ENCODE data around the gene DDX1.
A peak's percentile ranks its signal among the peaks of the same experiment; 100 is the strongest.

Gene DDX1

DNA sequence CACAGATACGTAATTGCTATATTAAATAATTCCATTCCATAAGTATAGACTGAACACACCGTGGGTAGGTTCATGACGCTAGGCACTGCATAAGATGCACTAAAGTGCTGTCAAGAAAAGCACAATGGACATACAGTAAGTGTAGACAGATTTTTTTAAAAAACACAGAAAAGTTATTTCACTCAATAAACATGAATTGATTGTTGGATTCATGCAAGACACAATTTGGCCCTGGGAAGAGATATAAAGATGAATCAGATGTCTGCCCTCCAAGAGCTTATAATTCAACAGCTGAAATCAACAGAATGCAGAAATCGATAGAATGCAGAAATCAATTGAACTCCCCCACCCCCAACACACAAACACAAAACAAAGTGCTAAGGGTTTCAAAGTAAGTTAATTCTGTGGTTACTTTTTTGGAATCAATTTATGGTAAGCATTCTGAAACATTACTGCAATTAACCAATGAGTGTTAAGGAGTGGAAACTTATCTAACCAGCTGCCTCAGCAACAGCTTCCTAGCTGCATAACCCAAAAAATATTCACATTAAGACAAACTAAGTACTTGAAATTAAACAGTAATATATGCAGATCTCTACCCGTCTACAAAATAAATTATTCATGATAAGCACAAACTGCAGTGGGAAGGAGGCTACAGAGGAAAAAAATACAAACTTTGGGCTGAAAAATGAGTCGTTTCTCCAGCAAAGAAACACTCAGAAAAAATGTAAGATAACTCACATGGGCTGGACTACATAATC, 32.1 kb upstream of the DDX1 start:
- TF ChIP-seq CTCF (IDR thresholded peaks at IDR 0.05; ENCODE audit: borderline replicate concordance, insufficient read depth, low read depth, low read length), result no peak
- H3K4me3 ChIP-seq (ENCODE audit: low read depth, low read length), result no peak overlapping the region

DNA sequence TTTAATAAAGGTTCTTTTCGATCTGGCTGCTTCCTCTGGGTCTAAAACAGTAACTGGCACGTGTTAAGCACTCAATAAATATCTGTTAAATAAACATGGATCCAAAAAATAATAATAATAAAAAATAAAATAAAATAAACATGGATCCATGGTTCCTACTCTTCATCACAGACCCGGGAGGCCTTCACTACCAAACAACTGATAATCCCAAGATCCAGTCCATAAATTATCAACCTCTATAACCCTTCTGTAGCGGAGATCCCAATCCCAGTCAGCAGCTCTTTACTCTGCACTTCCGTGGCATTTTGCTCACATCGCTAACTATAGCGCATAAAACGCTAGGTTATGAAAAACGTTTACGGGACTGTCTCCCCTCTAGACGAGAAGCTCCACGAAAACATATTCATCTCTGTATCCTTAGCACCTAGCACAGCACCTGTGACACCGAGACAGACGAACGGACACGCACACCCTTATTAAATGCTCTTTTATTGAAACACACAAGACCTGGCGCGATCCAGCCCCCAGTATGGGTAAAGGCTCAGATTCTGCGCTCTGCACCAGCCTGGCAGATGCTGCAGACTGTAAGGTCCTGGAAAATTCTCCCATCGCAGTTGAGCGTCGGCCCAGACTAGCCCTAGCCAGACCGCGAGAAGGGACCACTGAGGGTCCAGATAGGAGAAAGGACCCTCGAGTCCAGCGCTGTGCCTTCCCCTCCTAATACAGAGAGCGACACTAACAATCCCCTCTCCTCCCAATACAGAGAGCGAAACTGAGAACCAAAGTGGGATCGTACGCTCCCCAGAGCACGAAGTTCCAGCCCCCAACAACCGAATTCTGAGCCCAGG, 31.3 kb upstream of the DDX1 start:
- no peak for TF ChIP-seq CTCF (IDR thresholded peaks at IDR 0.05; ENCODE audit: borderline replicate concordance, insufficient read depth, low read depth, low read length)
- peak overlapping the region; percentile 81 for H3K4me3 ChIP-seq (ENCODE audit: low read depth, low read length)

- H3K4me3 ChIP-seq (ENCODE audit: low read depth, low read length), result peak within 1 kb of the TSS; percentile 81
- no peak for TF ChIP-seq CTCF (IDR thresholded peaks at IDR 0.05; ENCODE audit: borderline replicate concordance, insufficient read depth, low read depth, low read length)
These were observed 30.6 kb upstream of the DDX1 start, which contains the start of gene NBAS for GRCh38 chr2:15560988-15561573. TSS of gene NBAS (minus strand) at chr2:15561334. CDS start at chr2:15561304, 30 bp downstream.

GRCh38 chr2:15561574-15562344, 29.9 kb upstream of the DDX1 start:
- peak overlapping the region; percentile 81 for H3K4me3 ChIP-seq (ENCODE audit: low read depth, low read length)
- TF ChIP-seq CTCF (IDR thresholded peaks at IDR 0.05; ENCODE audit: borderline replicate concordance, insufficient read depth, low read depth, low read length), result no peak

GRCh38 chr2:15562354-15563031, 29.2 kb upstream of the DDX1 start:
- no peak for TF ChIP-seq CTCF (IDR thresholded peaks at IDR 0.05; ENCODE audit: borderline replicate concordance, insufficient read depth, low read depth, low read length)
- H3K4me3 ChIP-seq (ENCODE audit: low read depth, low read length), result no peak overlapping the region
